Brain microvascular endothelial cell (primary cell): ENCODE measurements around the gene KCNA10.

ENCODE experiments used
- DNase-seq: peaks from one replicate; pipeline ENCODE4 v3.0.0-alpha.2; 2020
- H3K27ac ChIP-seq: fragments of 250-450 bp; sonication (Bioruptor Pico); 2 replicates; pipeline ENCODE4 v1.5.1; 2020; ENCODE audit warnings: mild to moderate bottlenecking, moderate library complexity
- H3K27me3 ChIP-seq: fragments of 250-450 bp; sonication (Bioruptor Pico); replicated peaks from 2 replicates; pipeline ENCODE4 v1.5.1; 2020; ENCODE audit warnings: mild to moderate bottlenecking
- H3K36me3 ChIP-seq: fragments of 250-450 bp; sonication (Bioruptor Pico); replicated peaks from 2 replicates; pipeline ENCODE4 v1.5.1; 2020; ENCODE audit warnings: mild to moderate bottlenecking
- H3K4me3 ChIP-seq: 2 replicates; pipeline ENCODE4 v1.5.1; 2011; ENCODE audit warnings: low read depth, mild to moderate bottlenecking, control low read depth, low read length, moderate library complexity
- CTCF ChIP-seq: IDR thresholded peaks from 2 replicates; pipeline ENCODE4 v1.5.1; 2011; ENCODE audit warnings: low read depth, mild to moderate bottlenecking, moderate library complexity, low read length, control low read depth, inconsistent platforms; ENCODE audit errors: missing control alignments
- in situ Hi-C: cut with HindIII; loops from 2 replicates; pipeline ENCODE4 v1.10.0; 2017; ENCODE audit warnings: low sequenced_read_pairs, low pct_ligation_motif_present

KCNA10 gene

GRCh38 chr1:110557481-110557880 lies 38.5 kb upstream of the KCNA10 start:
- in situ Hi-C loops = no loop called here
- H3K4me3 ChIP-seq = no peak overlapping the region
- TF ChIP-seq CTCF = no peak
- no peak for DNase-seq
- peaks cover 24% of the 10 kb centered on the region for H3K27me3 ChIP-seq
- no peak overlapping the region for H3K27ac ChIP-seq
- no peaks in the 10 kb centered on the region for H3K36me3 ChIP-seq

GRCh38 chr1:110556471-110556807 lies 37.5 kb upstream of the KCNA10 start:
- Histone ChIP-seq H3K36me3 (no peaks in the 10 kb centered on the region), H3K27ac (no peak overlapping the region), H3K27me3 (peaks cover 24% of the 10 kb centered on the region), H3K4me3 (no peak overlapping the region)
- TF ChIP-seq CTCF = no peak
- in situ Hi-C loops = no loop called here
- DNase-seq = no peak

GRCh38 chr1:110555807-110556470 lies 37.0 kb upstream of the KCNA10 start:
- H3K36me3 ChIP-seq = no peaks in the 10 kb centered on the region
- H3K27ac ChIP-seq = no peak overlapping the region
- no peak overlapping the region for H3K4me3 ChIP-seq
- no peak for TF ChIP-seq CTCF
- DNase-seq = no peak
- in situ Hi-C loops = no loop called here
- peaks cover 24% of the 10 kb centered on the region for H3K27me3 ChIP-seq

GRCh38 chr1:110554871-110555801 lies 36.2 kb upstream of the KCNA10 start:
- peaks cover 24% of the 10 kb centered on the region for H3K27me3 ChIP-seq
- in situ Hi-C loops = no loop called here
- DNase-seq = no peak
- TF ChIP-seq CTCF = peak; percentile 70
- H3K36me3 ChIP-seq = no peaks in the 10 kb centered on the region
- no peak overlapping the region for H3K27ac ChIP-seq
- no peak overlapping the region for H3K4me3 ChIP-seq

GRCh38 chr1:110551278-110551809 lies 32.4 kb upstream of the KCNA10 start:
- no peak for DNase-seq

More at GRCh38 chr1:110551278-110551809, 32.4 kb upstream of the KCNA10 start:
- in situ Hi-C loops = no loop called here
- Histone ChIP-seq H3K36me3 (no peaks in the 10 kb centered on the region), H3K4me3 (no peak overlapping the region), H3K27me3 (peaks cover 20% of the 10 kb centered on the region), H3K27ac (no peak overlapping the region)
- no peak for TF ChIP-seq CTCF
